Measurements from ENCODE around the gene ATF2.

GRCh38 chr2:175074478-175074877 lies 93.5 kb downstream of the ATF2 start:
- no peak for TF ChIP-seq HDAC2 (CRISPR knock-in tag; IDR thresholded peaks at IDR 0.05)
- no peak for TF ChIP-seq SMAD3 (CRISPR knock-in tag; IDR thresholded peaks at IDR 0.05)
- TF ChIP-seq ZNF644 (CRISPR knock-in tag; IDR thresholded peaks at IDR 0.05; ENCODE audit: low read depth): no peak
- TF ChIP-seq ATF2 (CRISPR knock-in tag; IDR thresholded peaks at IDR 0.05): no peak

Data from HepG2 (cell line).